Measurements from ENCODE around the gene FAM107B.

Gene FAM107B

DNA sequence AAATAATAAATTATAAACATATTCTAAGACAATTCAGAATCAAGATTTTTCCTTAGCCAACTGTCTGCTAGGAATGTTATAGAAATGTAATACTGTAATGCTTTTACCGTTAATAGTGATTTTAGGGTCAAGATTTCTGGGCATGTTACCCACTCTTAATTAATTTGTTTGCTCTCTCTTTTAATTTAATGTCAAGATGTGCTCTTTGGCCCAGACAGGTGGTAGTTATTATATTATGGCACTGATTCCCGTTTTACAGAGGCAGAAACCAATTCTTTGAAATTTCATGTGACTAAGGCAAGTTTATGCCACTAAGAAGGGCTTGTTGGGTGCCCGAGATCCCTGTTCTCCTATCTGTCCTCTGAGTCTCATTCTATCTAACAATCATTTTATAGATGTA lies 959 bp upstream of the FAM107B start:
- DNase-seq, result no peak

DNA sequence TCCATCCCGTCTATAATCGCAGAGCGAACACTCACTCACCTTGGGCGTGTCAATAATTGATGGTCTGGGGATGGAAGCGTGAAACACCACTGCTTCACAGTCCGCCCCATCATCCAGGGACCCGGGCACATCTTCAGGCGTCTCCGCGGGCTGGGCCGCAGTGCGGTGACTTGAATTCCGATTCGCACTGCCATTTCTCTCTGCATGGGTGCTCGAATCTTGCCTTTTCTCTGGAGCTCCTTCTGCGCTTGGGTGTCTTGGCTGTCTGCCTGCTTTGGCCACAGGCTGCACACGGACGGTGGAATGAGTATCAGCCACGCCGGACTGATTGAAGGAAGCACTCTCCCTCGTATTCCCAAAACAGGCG lies 500 bp downstream of the FAM107B start:
- no peak for DNase-seq

DNA sequence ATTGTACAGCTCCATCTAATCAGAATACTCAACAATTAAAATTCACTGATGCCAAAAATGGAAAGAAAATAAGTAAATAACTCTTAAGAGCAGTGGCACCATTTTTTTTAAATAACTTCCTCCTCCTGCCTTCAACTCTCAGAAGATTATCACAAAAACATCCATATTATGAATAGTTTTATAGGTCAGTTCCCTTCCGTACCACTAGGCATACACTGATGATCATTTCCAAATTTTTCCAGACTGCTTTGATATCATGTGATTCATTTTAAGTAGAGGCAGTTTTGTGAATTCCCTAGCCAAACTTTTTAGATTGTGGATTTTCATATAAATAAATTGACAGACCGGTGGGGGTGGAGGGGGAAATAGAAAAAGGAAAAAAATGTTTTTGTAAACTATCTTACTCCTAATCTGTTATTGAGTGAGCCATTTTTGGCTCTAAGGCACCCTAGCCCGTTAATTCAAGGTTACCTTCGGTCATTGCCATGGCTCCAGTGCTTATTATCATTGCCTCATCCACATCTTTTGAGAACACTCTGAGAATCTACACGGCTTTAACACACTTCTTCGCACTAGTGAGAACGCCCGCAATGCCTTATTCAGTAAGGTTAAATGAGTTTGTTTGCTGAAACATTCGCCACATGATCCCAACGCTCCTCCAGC lies 1.0 kb downstream of the FAM107B start:
- no peak for DNase-seq

DNA sequence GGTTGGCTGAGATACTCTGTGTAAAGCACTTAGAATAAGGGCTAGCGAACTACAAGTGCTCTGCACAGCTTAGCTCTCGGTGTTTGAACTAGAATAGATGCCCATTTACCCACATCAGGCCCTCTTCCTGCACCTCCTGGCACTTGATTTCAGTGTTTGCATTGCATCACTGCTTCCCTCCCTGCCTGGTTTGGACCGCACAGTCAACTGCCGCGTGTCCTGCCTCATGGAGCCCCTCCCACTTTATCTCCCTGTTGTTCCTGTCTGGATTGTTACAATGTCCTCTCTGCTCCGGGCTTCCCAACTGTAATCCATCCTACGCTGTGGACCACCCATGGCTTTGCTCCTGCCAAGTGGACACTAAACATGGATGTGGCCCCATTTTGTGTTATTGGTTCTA lies 2.3 kb downstream of the FAM107B start:
- no peak for DNase-seq

- no peak for DNase-seq
Measured at GRCh38 chr10:14770927-14771326, 3.8 kb downstream of the FAM107B start.

DNA sequence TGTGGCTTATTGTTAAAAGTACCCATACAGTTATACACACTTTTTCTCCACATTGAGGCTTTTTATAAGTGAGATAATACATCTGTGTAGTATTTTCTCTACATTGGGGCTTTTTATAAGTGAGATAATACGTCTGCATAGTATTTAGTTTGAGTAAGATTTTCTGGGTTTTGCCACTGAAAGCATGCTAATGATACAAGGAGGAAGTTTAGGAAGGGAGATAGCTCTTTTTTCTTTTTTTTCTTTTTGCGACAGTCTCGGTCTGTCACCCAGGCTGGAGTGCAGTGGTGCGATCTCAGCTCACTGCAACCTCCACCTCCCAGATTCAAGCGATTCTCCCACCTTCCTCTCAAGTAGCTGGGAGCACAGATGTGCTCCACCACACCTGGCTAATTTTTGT lies 13.3 kb downstream of the FAM107B start:
- DNase-seq, result peak; percentile 23

DNA sequence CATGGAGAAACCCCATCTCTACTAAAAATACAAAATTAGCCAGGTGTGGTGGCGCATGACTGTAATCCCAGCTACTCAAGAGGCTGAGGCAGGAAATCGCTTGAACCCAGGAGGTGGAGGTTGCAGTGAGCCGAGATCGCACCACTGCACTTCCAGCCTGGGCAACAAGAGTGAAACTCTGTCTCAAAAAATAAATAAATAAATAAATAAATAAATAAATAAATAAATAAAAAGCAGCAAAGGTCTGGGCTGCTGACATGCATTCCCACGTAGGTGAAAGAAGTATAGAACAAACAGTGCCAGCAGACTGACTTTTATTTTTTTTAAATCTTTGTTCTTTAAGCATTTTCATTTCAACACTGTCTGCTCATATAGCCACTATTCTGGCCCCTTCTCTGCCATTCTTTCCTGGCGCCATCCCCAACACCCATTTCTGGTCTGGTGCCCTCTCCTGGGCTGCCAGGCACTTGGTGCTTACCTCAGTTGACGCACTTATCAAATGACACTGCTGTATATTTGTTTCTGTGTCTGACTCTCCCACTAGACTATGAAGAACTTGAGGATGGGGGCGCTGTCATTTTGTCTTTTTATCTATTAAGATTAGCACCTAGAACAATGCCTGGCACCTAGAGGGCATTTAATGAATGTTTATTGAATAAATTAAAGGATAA lies 15.6 kb downstream of the FAM107B start:
- DNase-seq, result peak; percentile 36

DNA sequence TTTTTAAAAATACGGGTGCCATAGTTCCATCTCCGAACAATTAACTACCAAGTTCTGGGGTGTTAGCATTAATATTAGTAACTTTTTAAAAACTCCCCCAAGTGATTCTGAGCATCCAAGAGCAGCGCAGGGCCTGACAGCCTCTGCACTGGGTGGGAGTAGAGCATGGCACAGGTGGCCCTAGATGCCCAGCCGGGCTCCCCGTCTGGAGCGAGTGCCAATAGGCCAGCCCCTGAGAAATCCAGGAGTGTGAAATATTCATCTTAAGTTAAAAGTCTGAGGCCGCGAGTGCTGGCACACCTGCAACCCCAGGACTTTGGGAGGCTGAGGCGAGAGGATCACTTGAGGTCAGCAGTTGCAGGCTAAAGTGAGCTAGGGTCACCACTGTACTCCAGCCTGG lies 16.2 kb downstream of the FAM107B start:
- DNase-seq, result no peak

DNA sequence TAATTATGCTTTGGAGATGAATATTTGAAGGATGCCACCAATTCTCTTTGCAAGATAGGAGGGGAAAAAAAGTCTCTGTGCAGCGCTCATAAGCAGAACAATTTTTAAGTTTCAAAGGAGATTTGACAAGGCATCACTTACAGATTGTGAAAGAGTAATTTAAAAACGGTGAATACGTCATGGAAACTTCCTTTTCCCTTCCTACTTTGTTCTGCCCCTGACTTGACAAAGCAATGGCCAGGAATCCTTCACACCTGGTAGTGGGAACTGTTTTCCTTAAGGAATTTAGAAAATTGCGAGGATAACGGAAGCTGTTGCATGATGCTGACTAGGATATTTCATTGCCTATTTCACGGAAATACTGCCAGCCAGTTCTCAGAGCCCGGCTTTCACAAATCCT lies 16.7 kb downstream of the FAM107B start:
- no peak for DNase-seq

GRCh38 chr10:14757394-14757793 lies 17.3 kb downstream of the FAM107B start:
- no peak for DNase-seq

DNA sequence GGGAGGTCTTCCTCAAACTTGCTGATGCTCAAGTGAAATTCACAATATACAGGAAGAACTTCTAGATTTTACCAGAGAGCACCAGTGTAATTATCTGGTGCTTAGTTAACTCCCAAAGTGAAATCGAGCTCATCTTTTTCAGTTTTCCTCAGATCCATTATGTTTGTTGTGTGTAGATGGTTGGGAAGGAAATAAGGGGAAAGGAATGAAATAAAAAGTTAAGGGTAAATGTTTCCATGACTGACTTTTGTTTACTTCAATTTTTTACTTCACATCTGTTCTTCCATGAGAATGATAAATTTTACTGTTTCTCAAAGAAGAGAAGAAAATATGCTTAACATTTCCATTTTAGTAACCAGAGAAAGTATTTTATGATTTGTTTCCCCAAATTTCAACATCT lies 21.3 kb downstream of the FAM107B start:
- no peak for DNase-seq

DNA sequence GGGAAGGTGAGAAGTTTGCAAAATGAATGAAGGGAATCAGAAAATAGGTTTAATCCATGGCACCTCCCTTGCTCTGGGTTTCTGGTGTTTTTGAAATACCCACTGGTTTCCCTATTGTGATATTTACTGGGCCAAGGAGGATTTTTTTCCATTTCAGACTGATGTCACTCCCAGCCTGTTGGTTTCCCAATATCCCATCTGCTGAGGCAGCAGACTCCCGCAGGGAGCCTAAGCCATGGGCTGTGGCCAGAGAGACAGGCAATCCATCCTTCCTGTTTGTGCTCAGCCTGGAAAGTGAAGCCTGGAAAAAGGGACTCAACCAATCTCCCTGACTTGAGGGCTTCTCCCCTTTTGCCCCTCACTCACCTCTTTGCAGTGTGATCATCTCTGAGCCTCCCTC lies 22.8 kb downstream of the FAM107B start:
- no peak for DNase-seq

GRCh38 chr10:14751014-14751896 lies 23.4 kb downstream of the FAM107B start:
- DNase-seq, result peak; percentile 46

DNA sequence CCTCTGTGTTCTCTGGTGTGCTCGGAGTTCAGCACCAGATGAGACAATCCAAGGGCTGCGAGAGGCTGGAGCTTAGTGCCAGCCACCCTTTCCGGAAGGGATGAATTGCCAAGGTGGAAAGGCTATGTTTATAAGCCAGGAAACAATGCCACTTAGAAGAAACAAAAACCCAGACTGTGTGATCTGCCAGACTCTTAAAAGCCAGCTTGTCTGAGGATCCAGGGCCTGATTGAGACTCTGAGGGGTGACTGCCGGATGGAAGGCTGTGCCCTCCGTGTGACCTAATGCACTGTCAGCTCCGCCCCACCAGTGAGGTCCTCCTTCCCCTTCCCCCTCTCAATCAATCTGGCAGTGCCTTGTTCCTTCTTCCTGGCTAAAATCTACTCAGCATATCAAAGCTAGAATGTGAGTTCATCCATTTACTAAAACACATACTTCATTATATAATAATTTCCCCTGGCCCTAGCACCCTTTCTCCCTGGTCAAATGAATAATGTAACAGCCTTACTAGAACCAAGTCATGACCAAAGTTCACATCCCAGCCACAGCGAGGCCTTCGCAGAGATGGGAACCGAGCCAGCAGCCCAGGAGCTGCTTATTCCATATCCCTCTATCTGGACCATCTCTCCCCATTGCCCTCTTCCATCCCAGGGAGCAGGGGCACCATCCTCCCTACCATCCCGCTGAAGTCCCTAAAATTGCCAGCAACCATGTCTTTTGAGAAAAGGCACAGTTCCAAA lies 25.5 kb downstream of the FAM107B start:
- peak; percentile 20 for DNase-seq

DNA sequence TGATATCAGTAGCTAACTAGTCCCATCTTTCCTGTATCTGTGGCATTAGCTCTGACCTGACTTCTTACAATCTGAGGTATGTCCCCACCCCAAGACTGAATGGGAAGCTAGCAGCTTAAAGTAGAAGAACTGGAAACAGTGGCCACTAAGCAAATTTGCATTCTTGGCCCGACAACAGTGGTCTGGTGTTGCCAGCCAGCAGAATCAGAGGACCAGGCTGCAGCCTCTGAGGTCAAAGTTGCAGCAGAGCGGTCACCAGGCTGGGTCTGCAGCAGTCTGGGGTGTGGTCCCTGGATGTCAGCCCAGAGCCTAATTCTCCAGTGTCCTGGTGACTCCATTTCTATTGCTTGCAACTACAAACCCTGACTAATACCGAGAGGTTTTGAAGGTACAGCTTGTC lies 26.3 kb downstream of the FAM107B start:
- no peak for DNase-seq

GRCh38 chr10:14742815-14743214 lies 31.9 kb downstream of the FAM107B start:
- peak; percentile 71 for DNase-seq

GRCh38 chr10:14742382-14742781 lies 32.3 kb downstream of the FAM107B start:
- no peak for DNase-seq

DNA sequence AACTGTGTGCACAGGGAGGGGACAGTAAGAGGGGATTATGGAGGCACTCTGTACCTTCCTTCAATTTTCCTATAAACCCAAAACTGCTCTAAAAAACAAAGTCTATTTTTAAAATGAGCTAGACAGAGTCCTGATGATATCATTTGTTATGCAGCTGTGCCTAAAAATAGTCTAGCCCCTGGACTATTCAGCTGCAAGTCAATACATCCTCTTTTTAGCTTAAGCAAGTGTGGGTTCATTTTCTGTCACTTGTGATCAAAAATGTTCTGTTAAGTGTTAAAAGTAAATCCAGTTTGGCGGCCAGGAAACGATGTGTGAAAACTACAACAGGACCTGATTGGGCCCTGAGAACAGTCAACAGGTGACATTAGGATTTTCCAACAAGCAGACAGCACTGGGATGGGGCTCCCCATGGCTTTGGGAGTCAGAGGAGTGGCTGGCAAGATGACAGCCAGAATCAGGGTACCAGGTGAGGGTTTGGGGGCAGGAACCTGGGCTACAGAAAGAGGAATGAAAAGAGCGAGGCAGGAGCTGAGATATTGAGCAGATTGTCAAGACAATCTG lies 33.9 kb downstream of the FAM107B start:
- peak; percentile 32 for DNase-seq

DNA sequence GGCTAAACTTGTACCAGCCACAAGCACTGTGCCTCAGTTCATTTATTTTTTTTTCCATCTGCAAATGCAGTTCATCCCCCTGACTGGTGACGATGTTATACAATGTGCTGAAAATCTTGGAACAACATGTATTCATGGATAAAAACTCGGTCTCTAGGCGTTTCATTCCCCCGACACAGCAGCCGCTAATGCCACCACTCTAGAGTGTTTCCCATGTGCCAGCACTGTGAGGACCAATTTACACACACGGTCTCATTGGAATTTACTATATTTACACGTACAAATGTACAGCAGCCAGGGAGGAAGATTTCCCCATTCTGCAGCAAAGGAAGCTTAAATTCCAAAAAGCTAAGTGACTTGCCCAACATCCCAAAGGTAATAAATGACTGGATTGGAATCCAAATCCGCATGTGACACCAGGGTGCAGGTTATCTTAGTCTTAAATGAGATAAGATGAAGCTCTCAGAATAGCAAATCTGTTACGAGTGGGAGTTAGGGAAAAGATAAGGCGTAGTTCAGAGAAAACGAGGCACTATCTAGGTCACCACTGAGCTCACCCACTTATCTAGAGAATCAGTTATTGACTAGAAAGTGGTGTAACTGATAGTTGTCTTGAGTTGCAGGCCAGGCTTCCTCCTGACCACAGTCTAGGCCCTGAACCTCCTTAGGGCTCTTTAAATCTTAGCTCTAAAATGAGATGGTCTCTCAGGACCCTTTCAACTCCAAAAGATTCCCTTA lies 36.7 kb downstream of the FAM107B start:
- DNase-seq, result peak; percentile 58

GRCh38 chr10:14736600-14737081 lies 38.1 kb downstream of the FAM107B start:
- DNase-seq, result peak; percentile 85

DNA sequence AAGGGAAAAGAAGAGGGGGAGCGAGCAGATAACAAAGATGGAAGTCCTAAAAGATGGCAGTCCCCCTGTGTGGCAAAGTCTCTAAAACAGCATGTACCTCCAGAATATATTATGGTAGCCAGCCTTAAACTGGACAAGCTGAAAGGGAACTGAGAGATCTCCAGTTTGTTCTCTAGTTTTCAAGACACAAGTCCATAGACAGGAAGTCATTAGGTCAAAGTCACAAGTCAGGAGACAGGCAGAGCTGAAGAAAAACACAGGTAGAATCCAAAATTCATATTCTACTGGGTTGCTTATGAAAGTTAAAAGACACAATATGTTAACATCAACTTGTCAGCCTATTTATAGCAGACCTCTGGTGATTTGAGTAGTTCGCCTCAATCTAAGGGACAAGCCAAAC lies 38.7 kb downstream of the FAM107B start:
- no peak for DNase-seq
